ENCODE data around the gene TOM1L2.

DNA sequence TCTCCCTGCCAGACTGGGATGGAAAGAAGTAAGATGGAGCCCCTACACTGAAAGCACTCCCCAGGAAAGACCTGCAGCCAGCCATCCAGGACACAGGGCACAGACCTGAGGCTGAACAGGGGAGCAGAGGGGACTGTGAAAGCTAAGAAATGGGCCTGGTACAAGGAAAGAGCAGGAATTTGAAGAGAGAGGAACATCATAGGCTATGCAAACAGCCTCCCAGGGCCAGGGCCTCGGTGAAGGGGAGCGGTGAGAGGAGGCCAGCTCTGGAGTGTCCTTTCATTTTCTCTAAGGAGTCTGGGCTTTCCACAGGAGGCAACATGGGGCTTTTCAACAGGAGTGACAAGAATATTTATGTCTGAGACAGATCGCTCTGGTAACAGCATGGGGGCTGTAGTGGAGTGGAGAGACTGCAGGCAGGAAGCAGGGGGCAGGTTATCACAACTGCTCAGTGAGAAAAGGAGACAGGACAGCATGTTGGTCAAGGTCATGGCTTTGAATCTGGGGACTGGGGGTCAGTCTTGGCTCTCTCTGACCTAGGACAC lies 50.1 kb downstream of the TOM1L2 start:
- TF ChIP-seq POLR2AphosphoS5 (IDR thresholded peaks at IDR 0.05; ENCODE audit: low read depth, low read length) = no peak
- TF ChIP-seq POLR2A (IDR thresholded peaks at IDR 0.05; ENCODE audit: low read depth, low read length) = no peak
- TF ChIP-seq PAX5 (IDR thresholded peaks at IDR 0.05; ENCODE audit: insufficient read depth, low read length, severe bottlenecking) = no peak
- TF ChIP-seq TAF1 (IDR thresholded peaks at IDR 0.05; ENCODE audit: low read depth, low read length) = no peak
- no peak for TF ChIP-seq SPI1 (IDR thresholded peaks at IDR 0.05; ENCODE audit: low read depth, low read length)
- no peak for TF ChIP-seq POU2F2 (IDR thresholded peaks at IDR 0.05; ENCODE audit: low read depth, low read length)

All from GM12891 (cell line).